T-helper 17 cell (primary cell): ENCODE measurements around the gene DNAJC22. TPM values are rescaled to one million over a fixed set of nuclear protein-coding genes. Genes with fewer than 3 reads are reported as not detected.
"Not testable (repeated sequence)": the region's sequence is repeated elsewhere in the genome, so short reads cannot be mapped to it uniquely, and the experiment has no call there.

Experiments
- ATAC-seq: fragments of 150-1000 bp; cut with Tn5 transposase; 2 replicates; pipeline ENCODE4 v1.10.0; 2021; ENCODE audit warnings: mild to moderate bottlenecking, moderate library complexity
- DNase-seq, 3 donors: peaks; one replicate each; pipeline versions ENCODE4 v3.0.0 to v3.0.0-alpha.2; 2020 to 2021
- H3K9me3 ChIP-seq: one replicate; pipeline ENCODE4 v1.7.0; 2013; ENCODE audit warnings: low read length, mild to moderate bottlenecking; ENCODE audit not compliant: control insufficient read depth, poor library complexity, severe bottlenecking
- H3K27ac Mint-ChIP-seq: one replicate; pipeline ENCODE4 v1.8.0; 2022; ENCODE audit warnings: mild to moderate bottlenecking, moderate library complexity, mixed read lengths
- H3K27me3 Mint-ChIP-seq: one replicate; pipeline ENCODE4 v1.8.0; 2022; ENCODE audit warnings: mixed read lengths
- H3K36me3 Mint-ChIP-seq: one replicate; pipeline ENCODE4 v1.8.0; 2022; ENCODE audit warnings: low read depth, mixed read lengths
- H3K4me1 Mint-ChIP-seq: one replicate; pipeline ENCODE4 v1.8.0; 2022; ENCODE audit warnings: mild to moderate bottlenecking, mixed read lengths
- H3K4me3 Mint-ChIP-seq: one replicate; pipeline ENCODE4 v1.8.0; 2022; ENCODE audit warnings: mild to moderate bottlenecking, moderate library complexity, mixed read lengths
- total RNA-seq, 4 donors: library from RNA in 2 of 4; stranded (reverse) in 2 of 4; gene quantifications; one replicate each; pipeline ENCODE4 v1.2.3 and lab custom pipeline; 2022 to 2026

Gene DNAJC22
- total RNA-seq (not detected), total RNA-seq (lab: John Stamatoyannopoulos, UW) (0 to 0.23 reads per million in 2 donors)

- H3K27ac Mint-ChIP-seq: peak within 1 kb of the TSS; percentile 60
- H3K27me3 Mint-ChIP-seq: peaks cover 64% of the 10 kb centered on the region
- no peak for DNase-seq
- H3K4me1 Mint-ChIP-seq: peaks cover 30% of the 10 kb centered on the region
- no peaks in the 10 kb centered on the region for H3K9me3 ChIP-seq
- peaks cover 2% of the 10 kb centered on the region for H3K36me3 Mint-ChIP-seq
- ATAC-seq: peak; percentile 25
- peak within 1 kb of the TSS; percentile 90 for H3K4me3 Mint-ChIP-seq
Observed at GRCh38 chr12:49346659-49347310, at the start of gene DNAJC22. TSS of gene DNAJC22 (plus strand) at chr12:49346888. CDS start at chr12:49348873, 1,985 bp downstream.

DNA sequence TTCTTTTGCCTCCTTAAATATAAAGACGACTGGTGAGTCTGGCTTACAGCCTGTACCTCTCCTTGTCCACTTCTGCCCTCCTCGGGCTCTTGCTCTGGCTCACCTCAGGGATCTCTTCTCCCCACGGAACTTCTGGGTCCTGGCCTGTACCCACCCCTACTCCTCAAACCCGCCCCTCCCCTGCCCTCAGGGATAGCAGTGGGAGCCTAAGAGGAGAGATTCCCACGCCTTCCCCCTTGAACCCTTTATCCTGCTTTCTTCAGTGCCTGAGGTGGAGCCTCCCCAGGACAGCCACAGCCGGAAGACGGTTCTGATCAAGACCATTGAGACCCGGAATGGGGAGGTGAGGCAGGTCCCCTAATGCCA is 49.0 kb upstream of the DNAJC22 start:
- Mint-ChIP-seq H3K4me3 (peak overlapping the region; percentile 39), H3K36me3 (peaks cover 5% of the 10 kb centered on the region), H3K4me1 (peaks cover 10% of the 10 kb centered on the region), H3K27ac (no peak overlapping the region), H3K27me3 (peaks cover 34% of the 10 kb centered on the region)
- no peaks in the 10 kb centered on the region for H3K9me3 ChIP-seq
- DNase-seq: no peak
- ATAC-seq: no peak

- Mint-ChIP-seq H3K4me3 (peak overlapping the region; percentile 39), H3K4me1 (peaks cover 12% of the 10 kb centered on the region), H3K27ac (no peak overlapping the region), H3K27me3 (peaks cover 39% of the 10 kb centered on the region), H3K36me3 (peaks cover 5% of the 10 kb centered on the region)
- ATAC-seq (no peak), DNase-seq (no peak)
- no peaks in the 10 kb centered on the region for H3K9me3 ChIP-seq
Observed at GRCh38 chr12:49298160-49298559, 48.5 kb upstream of the DNAJC22 start.

- H3K27me3 Mint-ChIP-seq: peaks cover 56% of the 10 kb centered on the region
- no peak overlapping the region for H3K4me3 Mint-ChIP-seq
Observed at GRCh38 chr12:49301760-49302159, 44.9 kb upstream of the DNAJC22 start.

GRCh38 chr12:49304161-49304560 is 42.5 kb upstream of the DNAJC22 start:
- Mint-ChIP-seq H3K4me1 (peaks cover 5% of the 10 kb centered on the region), H3K4me3 (no peak overlapping the region), H3K36me3 (peaks cover 11% of the 10 kb centered on the region), H3K27ac (no peak overlapping the region), H3K27me3 (peaks cover 54% of the 10 kb centered on the region)
- DNase-seq (no peak), ATAC-seq (no peak)
- H3K9me3 ChIP-seq: no peaks in the 10 kb centered on the region

More at GRCh38 chr12:49301760-49302159, 44.9 kb upstream of the DNAJC22 start:
- Mint-ChIP-seq H3K27ac (no peak overlapping the region), H3K36me3 (peaks cover 10% of the 10 kb centered on the region), H3K4me1 (peaks cover 10% of the 10 kb centered on the region)
- no peaks in the 10 kb centered on the region for H3K9me3 ChIP-seq
- DNase-seq: no peak
- no peak for ATAC-seq

GRCh38 chr12:49305762-49306510 is 40.8 kb upstream of the DNAJC22 start:
- Mint-ChIP-seq H3K4me1 (peaks cover 5% of the 10 kb centered on the region), H3K27me3 (peaks cover 63% of the 10 kb centered on the region), H3K27ac (no peak overlapping the region), H3K4me3 (no peak overlapping the region), H3K36me3 (peaks cover 11% of the 10 kb centered on the region)
- ATAC-seq: no peak
- H3K9me3 ChIP-seq: no peaks in the 10 kb centered on the region
- DNase-seq: no peak

- Mint-ChIP-seq H3K36me3 (peaks cover 9% of the 10 kb centered on the region), H3K27ac (no peak overlapping the region), H3K4me1 (no peaks in the 10 kb centered on the region), H3K27me3 (peaks cover 52% of the 10 kb centered on the region), H3K4me3 (no peak overlapping the region)
- H3K9me3 ChIP-seq: no peaks in the 10 kb centered on the region
- DNase-seq (no peak), ATAC-seq (no peak)
Observed at GRCh38 chr12:49309386-49309785, 37.3 kb upstream of the DNAJC22 start.

- not testable (repeated sequence) for DNase-seq, H3K36me3 Mint-ChIP-seq, H3K9me3 ChIP-seq, H3K4me3 Mint-ChIP-seq, H3K27ac Mint-ChIP-seq, H3K4me1 Mint-ChIP-seq, ATAC-seq
- H3K27me3 Mint-ChIP-seq: peaks cover 41% of the 10 kb centered on the region
Observed at GRCh38 chr12:49310451-49311000, 36.2 kb upstream of the DNAJC22 start.

DNA sequence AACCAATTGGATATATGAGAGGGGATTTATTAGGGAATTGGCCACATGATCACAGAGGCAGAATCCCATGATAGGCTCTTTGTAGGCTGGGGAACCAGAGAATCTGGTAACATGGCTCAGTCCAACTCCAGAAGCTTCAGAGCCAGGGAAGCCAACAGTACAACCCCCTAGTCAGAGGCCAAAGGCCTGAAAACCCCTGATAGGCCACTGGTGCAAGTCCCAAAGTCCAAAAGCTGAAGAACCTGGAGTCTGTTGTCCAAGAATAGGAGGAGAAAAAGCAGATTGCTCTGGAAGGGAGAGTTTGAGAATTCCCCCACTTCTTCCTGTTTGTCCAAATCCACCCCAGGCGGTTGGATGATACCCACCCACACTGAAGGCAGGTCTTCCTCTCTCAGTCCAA is 31.9 kb upstream of the DNAJC22 start:
- peaks cover 6% of the 10 kb centered on the region for H3K27me3 Mint-ChIP-seq
- peaks cover 2% of the 10 kb centered on the region for H3K36me3 Mint-ChIP-seq
- no peak overlapping the region for H3K27ac Mint-ChIP-seq
- no peak overlapping the region for H3K4me3 Mint-ChIP-seq
- no peaks in the 10 kb centered on the region for H3K4me1 Mint-ChIP-seq
- no peaks in the 10 kb centered on the region for H3K9me3 ChIP-seq
- DNase-seq (no peak), ATAC-seq (no peak)

GRCh38 chr12:49317118-49317517 is 29.6 kb upstream of the DNAJC22 start:
- H3K27me3 Mint-ChIP-seq, H3K27ac Mint-ChIP-seq: not testable (repeated sequence)

DNA sequence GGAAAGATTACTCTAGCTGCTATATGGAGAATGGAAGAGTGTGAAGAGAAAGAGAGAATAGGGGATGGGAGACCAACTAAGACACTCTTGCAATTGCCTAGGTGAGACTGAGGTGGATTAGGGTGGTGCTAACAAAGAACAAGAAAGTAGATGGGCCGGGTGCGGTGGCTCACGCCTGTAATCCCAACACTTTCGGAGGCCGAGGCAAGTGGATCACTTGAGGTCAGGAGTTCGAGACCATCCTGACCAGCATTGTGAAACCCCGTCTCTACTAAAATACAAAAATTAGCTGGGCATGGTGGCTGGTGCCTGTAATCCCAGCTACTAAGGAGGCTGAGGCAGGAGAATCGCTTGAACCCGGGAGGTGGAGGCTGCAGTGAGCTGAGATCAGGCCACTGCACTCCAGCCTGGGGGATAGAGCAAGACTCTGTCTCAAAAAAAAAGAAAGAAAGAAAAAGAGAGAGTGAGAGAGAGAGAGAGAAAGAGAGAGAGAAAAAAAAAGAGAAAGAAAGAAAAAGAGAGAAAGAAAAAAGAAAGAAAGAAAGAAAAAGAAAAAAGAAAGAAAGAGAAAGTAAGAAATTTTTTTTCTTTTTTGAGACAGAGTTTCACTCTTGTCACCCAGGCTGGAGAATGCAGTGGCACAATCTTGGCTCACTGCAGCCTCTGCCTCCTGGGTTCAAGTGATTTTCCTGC is 26.1 kb upstream of the DNAJC22 start:
- ATAC-seq, H3K27me3 Mint-ChIP-seq, H3K9me3 ChIP-seq, H3K36me3 Mint-ChIP-seq, DNase-seq: not testable (repeated sequence)
- peaks cover 16% of the 10 kb centered on the region for H3K4me1 Mint-ChIP-seq
- H3K4me3 Mint-ChIP-seq: peak overlapping the region; percentile 60
- peak overlapping the region; percentile 85 for H3K27ac Mint-ChIP-seq

More at GRCh38 chr12:49317118-49317517, 29.6 kb upstream of the DNAJC22 start:
- not testable (repeated sequence) for ATAC-seq, H3K4me1 Mint-ChIP-seq, H3K4me3 Mint-ChIP-seq, H3K9me3 ChIP-seq, H3K36me3 Mint-ChIP-seq, DNase-seq

GRCh38 chr12:49322367-49322707 is 24.4 kb upstream of the DNAJC22 start:
- DNase-seq (no peak), ATAC-seq (no peak)
- peak overlapping the region; percentile 99 for H3K4me3 Mint-ChIP-seq
- peaks cover 16% of the 10 kb centered on the region for H3K4me1 Mint-ChIP-seq
- peak overlapping the region; percentile 85 for H3K27ac Mint-ChIP-seq
- H3K36me3 Mint-ChIP-seq: no peaks in the 10 kb centered on the region
- H3K9me3 ChIP-seq: no peaks in the 10 kb centered on the region
- H3K27me3 Mint-ChIP-seq: no peaks in the 10 kb centered on the region
